ENCODE measurements around the gene AK8.

The AK8 gene, protein sequence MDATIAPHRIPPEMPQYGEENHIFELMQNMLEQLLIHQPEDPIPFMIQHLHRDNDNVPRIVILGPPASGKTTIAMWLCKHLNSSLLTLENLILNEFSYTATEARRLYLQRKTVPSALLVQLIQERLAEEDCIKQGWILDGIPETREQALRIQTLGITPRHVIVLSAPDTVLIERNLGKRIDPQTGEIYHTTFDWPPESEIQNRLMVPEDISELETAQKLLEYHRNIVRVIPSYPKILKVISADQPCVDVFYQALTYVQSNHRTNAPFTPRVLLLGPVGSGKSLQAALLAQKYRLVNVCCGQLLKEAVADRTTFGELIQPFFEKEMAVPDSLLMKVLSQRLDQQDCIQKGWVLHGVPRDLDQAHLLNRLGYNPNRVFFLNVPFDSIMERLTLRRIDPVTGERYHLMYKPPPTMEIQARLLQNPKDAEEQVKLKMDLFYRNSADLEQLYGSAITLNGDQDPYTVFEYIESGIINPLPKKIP

DNA sequence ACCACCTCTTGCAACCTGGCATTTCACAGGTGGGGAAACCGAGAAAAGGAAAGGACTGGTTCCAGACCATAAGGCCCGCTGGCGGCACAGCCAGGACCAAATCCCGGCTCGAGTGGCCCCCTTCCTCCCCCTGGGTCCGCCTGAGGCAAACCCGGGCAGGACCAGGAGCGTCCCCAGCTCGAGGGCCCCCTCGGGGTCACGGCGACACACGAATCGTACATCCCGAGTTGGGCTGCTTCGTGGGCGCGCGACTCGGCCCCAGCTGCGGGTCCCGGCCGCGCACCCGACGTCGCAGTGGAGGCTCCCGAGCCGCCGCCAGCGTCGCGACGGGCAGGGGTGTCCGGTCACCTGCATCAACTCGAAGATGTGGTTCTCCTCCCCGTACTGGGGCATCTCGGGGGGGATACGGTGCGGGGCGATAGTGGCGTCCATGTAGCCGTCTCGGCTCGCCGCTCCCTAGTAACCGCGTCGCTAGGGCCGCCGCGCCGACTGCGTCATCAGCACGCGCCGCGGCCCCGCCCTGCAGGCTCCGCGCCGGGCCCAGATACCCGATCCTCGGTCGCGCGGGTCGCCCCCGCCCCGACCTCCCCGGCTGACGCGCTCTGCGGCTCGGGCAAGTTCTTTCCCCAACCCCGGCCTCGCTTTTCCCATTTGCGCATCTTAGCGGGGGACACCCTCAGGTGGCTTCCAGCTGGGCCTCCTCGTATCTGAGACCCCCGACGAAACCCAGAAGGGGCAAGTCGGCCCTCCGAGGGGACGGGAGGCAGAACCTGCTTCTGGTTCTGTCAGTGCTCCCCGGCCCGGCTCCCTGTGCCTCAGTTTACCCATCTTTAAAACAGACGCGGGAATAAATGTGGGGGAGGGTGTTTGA, at the start of gene AK8:
Gene AK8, minus strand, starts transcription at position 461 of the 871 bp plus-strand sequence. Its CDS starts 29 bp downstream, at position 432.
- DNase-seq (ENCODE audit: low read depth in 3 of 3) = peak; percentile 46 to 67 (median 58)

DNA sequence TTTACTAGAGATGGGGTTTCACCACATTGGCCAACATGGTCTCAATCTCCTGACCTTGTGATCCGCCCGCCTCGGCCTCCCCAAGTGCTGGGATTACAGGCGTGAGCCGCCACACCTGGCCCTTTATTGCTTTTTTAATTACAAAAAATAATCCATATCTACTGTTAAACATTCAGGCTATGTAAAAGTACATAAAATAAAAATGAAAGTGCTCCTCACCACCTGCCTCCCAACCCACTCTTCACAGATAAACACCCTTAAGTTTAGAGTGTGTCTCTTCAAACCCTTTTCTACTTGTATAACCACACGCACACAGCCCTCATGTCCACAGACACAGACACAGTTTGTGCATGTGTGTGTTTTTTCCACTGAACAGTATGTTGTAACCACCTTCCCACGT, 49.6 kb upstream of the AK8 start:
- DNase-seq (ENCODE audit: low read depth in 3 of 3) = no peak

DNA sequence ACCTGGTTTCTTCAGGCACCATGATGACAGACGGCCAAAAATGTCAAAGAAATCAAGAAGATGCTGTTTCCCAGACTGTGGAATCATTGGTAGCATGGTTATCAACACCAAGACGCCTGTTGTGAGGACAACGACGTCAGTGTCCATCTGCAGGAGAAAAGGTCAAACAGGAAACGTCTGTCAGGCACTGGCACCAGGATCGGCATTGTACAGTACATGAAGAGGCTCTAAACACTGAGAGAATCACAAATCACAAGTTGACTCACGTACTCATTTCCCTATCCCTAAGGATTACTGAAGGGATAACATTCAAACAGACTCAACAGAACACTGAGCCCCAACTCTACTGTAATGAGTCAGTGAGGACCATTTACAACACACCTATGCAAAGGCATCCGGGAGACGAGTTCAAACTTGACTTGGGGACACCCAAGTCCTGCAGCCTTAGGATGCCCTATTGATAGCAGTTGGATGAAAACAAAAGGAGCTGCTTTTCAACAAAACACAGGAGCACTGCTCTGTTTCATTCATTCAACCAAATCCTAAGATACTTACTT, 45.3 kb upstream of the AK8 start:
- DNase-seq (ENCODE audit: low read depth in 3 of 3) = no peak

DNA sequence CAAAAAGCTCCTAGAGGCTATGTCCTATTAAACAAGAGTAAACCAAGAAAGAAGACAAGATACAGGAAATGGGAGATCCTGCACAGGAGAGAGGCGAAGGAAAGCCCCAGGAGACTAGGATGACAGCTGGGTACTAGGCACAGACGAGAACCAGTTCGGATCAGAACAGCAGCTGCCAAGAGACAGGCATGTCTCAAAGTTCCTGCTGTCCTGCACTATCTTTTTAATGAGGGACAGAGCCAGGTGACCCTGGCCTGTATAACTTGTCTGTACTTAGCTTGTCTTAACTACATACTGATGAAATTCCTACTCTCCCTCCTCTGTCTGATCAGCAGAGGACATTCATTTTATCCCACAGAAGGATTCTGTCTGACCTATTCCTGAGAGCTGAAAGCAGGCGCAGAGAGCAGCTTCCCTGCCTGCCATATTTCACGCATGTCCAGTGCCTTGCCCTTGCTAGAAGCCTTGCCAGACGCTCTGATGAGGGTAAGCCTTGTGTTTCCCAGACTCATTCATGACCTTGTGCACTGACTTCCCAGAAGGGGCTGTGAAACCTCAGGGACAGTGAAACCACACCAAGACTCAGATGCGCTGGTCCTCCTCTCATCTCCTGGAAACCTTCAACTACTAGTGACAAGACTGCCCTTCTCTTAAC, 41.7 kb upstream of the AK8 start:
- no peak for DNase-seq (ENCODE audit: low read depth in 3 of 3)

DNA sequence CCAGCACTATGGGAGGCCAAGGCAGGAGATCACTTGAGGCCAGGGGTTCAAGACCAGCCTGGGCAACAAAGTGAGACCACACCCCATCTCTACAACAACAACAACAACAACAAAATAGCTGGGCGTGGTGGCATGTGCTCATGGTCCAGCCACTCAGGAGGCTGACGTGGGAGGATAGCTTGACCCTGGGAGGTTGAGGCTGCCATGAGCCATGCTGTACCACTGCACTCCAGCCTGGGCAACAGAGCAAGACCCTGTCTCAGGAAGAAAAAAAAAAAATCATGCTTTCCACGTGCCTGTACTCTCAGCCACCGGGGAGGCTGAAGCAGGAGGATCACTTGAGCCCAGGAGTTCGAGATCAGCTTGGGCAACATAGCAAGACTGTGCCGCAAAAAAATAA, 36.8 kb upstream of the AK8 start:
- DNase-seq (ENCODE audit: low read depth in 3 of 3) = no peak

DNA sequence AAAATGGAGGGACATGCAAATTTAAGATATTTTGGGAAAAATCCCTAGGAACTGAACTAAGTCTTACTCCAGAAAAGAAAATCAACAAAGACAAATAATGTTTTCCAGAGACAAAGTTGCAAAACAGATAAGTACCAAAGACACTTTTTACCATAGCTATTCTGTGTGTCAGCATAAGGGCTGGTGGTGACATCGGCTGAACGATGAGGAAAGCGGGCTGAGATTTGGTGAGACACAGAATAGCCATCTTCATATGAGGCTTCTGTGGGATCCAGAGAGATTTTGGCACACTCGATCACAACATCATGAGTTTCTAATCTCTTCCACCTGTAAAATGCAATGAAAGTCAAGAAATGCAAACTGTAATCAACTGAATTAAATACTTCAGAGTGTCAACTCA, 34.0 kb upstream of the AK8 start:
- no peak for DNase-seq (ENCODE audit: low read depth in 3 of 3)

DNA sequence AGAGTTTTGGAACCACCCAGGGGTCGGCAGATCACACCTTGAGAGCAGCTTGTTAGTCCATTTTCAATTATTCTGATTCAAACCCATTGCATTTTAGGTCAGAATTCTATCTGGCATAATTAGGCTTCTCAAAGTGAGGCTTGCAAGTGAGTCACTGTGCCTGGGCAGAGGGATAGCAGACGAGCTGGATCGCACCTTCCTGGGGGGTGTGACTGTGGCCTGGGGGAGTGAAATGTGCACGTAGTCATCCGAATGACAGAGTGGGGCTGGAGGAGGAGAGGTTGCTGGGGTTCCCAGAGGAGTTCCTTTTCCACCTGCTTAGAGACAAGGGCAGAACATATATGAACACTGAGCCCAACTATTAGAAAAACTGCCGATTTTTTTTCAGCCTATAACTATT, 32.3 kb upstream of the AK8 start:
- DNase-seq (ENCODE audit: low read depth in 3 of 3) = no peak

DNA sequence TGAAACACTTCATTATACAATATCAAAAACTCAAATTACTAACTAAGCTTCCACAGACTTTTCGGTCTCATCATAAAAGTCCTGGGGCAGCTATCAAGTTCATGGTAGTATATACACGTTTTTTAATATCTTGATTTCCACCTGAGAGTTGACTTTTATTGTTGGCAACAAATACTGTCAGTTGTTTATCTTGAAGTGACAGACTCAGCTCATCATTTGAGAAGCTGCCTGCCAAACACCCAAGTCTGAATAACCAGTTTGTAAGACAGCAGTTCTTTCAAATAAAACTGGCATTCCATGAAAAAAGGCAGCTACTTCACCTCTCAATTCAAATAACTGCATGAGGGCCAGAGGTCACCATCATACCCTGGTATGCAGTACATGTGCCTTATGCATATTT, 31.2 kb upstream of the AK8 start:
- DNase-seq (ENCODE audit: low read depth in 3 of 3) = no peak

DNA sequence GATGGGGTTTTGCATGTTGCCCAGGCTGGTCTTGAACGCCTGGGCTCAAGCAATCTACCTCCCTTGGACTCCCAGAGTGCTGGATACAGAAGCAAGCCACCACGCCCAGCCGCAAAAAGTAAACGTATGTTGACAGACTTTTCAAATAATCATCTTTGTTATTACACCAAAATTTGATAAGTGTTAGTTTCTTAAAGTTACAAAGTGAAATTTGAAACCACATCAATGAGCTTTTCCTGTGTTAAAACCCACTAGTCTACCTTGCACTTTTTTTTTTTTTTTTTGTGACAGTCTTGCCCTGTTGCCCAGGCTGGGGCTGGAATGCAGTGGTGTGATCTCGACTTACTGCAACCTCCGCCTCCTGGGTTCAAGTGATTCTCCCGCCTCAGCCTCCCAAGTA, 30.6 kb upstream of the AK8 start:
- DNase-seq (ENCODE audit: low read depth in 3 of 3) = no peak

DNA sequence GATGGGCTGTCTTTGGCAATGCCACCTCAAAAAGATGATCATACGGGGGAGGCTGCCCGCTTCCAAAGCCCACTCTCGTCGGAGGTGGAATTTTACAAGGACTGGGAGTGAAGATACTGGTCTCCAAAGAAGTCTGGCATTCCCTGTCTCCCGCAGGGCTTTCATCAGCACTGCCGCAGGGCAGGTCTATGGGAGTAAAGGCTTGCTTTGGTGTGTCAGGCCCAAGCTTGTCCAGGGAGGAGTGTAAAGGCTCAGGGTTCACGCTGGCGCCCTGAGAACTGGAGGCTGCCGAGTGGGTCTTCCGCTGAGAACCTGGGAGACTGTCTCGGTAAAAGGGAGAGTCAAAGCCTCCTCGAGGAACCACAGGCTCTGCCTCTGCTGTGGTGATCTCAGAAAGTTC, 27.6 kb upstream of the AK8 start:
- no peak for DNase-seq (ENCODE audit: low read depth in 3 of 3)

DNA sequence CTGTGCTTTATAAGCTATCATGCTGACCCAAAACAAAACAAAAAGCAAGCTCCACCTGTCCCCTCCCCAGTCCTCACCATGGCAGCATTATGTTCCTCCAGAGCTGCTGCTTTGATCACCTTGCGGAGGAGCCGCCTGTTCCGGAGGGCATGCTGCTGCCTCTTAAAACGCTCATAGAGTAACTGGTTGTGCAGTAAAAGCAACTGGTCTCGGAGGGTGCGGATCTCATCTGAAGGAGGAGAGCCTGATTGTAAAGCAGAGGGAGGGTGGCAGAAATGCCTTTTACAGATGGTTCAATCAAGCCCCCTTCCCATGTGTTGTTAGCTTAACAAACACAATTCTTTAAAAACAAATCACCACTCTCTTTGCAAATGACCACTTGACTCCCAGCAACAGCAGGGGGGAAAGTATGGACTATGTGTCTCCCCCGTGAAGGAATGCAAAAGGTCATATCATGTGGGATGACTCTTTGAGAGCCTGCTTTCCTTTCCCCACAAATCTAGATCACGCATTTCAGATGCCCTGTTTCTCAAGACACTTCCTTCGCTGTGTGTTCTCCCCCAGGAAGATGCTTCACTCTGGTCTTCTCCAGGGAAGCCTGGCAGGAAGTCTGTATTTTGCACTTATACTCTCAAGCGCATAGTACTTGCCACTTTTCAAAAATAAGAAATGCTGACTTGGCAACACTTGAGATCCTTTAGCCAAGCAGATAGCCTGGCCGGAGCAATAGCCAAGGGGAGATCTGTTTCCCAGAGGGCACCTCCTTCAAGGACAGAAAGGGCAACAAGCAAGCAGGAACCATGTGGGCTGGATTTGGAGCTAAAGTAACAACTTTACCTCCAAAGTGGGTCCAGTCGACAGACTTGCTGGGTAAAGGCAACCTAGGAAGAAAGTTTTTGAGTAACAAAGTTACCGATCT, 25.7 kb upstream of the AK8 start:
- DNase-seq (ENCODE audit: low read depth in 3 of 3) = no peak

DNA sequence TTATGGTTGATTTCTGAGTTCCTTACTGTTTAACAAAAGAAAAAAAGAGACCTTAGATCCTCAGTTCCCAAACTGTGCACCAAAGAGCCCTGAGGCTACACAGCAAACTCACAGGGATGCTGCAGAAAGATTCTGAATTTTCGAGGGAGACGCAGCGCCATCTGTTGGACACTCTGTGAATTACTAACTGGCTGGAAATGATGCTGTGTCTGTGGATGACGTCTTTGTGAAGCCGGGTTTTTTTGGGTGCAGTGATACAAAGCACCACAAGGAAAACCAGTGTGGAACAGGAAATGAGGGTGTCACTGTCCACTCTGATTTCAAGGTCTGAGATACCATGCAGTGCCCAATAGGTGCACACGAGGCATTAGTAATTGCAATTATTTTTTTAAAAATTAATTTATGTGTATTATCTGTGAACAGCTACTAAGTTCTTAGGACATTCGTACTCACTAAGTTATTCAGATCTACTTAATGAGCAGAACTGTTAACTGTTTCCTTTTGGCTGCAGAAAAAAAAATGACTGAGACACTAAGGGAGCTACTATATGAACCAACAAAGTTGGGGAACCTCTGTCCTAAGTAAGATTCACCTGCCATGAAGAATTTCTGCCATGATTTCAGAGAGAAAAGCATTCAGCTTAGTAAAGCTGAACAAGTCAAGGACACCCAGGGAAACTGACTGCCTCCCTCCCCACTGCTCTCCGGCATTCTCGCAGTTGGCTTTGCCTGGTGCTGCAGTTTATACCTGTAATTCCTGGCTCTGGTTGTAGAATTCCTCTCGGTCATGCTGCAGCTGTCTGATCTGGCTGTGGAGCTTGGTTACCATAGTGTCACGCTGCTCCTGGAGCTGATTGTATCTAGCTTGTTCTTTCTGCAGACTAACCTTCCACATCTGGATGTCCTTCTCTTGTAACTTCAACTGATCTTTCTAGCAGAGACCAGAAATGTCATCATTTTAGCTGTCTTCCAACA, 24.1 kb upstream of the AK8 start:
- peak; percentile 36 to 40 (median 38) for DNase-seq (ENCODE audit: low read depth in 3 of 3)

DNA sequence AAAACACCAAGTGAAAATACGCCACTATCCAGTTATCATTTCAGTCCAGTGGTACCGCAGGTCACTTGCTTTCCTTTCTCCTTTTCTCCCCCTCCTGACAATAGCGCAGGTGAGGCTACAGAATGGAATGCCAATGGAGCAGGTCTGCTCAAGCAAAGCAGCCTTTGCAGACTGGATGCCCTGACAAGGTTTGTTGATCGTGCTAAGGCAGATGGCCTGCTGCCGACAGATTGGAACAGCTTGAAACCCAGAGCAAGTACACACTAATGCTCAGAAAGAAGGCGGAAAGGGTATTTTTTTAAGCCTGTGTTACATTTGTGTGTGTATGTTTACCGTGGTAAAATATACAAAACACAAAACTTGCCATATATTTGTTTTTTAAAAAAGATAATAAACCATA, 20.0 kb upstream of the AK8 start:
- no peak for DNase-seq (ENCODE audit: low read depth in 3 of 3)

DNA sequence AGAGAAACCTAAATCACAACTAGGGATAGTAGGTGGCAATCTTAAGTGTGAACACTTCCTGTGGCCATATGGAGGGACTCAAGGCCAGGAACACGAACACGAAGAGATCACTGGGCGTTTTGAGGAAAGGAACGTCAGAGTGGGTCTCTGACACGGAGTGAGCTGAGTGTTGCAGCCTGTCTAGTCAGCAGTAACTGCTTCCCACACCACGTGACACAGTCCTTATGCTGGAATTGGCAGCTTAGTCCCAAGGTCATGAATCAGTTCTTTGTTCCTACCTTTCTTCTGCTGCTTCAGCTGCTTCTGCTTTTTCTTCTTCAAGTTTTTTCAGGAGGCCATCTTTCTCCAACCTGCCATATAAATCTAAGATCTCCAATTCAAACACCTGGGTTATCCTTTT, 18.8 kb upstream of the AK8 start:
- no peak for DNase-seq (ENCODE audit: low read depth in 3 of 3)

DNA sequence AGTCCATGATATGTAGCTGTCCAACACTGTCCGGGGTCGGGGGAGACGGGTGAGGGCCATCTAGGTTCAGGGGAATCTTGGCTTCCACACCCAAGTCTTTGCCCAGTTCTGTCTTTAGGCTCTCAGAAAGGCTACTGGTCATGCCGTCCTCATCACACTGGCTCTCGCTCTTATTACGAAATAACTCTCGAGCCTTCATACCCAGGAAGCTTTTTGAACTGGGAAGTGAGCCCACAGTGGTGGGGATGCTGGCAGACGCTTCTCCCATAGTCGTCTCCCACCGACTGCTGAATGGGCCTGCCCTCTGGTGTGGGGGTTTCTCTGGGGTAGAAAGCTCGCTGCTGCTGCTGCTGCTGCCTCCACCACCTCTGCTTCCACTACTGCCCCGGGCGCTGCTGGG, 18.2 kb upstream of the AK8 start:
- no peak for DNase-seq (ENCODE audit: low read depth in 3 of 3)

DNA sequence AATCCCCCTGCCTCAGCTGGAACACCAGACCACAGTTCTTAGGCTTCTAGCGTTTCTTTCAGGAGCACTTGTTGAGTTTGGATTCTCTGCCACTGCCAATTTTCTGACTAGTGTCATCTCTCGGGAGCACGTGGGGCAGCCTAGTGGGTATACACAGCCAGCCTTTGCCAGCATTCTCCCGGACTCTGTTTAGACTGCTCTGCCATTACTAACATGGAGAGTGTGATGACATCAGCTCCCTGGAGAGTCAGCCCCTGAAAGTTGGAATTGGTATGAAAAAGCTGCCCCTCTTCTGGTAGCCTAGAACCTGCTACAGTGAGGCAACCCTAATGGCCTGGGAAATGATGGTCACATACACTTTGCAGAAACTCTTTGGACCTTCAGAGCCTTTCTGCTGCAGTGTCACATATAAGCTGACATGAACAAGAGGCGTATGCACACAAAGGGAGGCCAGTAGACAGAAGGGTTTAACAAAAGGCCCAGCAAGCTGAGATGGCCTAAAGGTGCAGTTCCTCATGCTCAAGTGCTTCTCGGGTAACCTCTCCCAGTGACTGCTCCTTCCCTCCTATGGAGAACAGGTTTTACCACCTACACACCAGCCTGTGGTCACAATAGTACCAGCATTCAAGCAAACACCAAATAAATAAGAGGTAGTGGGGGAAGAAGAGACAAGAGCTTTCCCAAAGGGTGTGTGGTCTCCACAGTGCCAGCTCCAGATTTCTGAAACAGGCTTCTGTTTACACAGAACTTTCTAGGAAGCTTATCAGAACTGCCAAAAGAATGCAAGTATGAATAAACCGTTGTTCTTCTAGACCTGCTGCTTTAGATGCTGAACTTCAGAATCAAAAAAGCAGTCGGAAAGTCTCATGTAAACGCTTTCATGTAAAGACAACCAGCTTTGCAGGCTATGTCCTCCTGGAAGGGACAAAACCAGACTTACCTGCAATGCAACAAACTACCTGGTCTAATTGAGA, 17.1 kb upstream of the AK8 start:
- DNase-seq (ENCODE audit: low read depth in 3 of 3) = no peak

DNA sequence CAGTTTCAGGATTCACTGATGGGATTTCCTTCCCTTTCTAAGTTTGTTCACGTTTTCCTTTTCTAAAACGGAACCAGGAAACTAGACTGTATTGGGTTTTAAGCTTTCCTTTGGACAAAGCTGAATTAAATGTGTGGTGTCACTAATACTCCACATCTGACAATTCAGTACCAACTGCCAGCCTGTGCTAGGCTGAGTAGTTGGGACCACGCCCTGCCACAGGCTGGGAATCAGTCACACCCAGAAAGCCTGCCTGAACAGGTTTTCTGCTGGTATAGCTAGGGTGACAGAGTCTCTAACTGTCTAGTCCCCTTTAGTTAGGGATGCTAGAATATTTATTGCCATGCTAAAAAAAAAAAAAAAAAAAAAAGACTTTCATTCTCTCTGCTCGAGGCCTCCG, 16.3 kb upstream of the AK8 start:
- no peak for DNase-seq (ENCODE audit: low read depth in 3 of 3)

DNA sequence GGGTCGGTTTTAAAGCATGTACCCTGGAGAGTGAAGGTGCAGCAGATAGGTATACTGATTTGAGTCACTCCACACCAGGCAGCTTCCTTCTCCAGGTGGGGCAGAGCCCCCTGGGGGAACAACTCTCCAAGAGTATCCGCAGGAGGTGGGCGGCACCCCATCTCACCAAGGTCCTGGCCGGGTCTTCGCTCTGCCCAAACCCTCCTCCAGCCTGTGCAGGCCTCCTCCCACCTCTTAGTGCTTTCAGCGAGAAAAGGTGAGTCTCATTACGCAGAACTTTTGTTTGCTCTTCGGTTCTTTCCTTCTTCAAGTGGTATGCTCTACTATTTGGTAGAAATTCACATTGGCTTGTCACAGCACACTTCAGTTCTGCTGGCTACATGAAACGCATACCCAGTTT, 14.3 kb upstream of the AK8 start:
- no peak for DNase-seq (ENCODE audit: low read depth in 3 of 3)

DNA sequence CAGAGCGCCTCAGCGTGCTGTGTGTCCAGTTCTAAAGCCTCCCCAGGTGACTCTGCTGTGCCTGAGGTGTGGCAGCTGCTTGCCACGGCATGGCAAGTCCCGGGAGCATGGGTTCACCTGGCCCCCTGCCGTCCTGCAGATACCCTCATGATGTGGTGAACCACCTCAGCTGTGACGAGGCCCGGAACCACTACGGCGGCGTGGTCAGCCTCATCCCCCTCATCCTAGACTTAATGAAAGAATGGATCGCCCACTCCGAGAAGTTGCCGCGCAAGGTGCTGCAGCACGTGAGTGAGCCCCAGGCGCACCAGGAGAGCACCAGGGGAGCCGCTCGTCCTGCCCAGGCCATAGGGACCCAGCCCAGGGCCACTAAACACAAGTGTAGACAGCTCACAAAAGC, 10.1 kb upstream of the AK8 start:
- DNase-seq (ENCODE audit: low read depth in 3 of 3) = no peak
